Trophoblast cell (in vitro differentiated cells and primary cell): ENCODE data around the gene PRPF6.

Source experiments
- DNase-seq, 2 donors: peaks; one replicate each; pipeline ENCODE4 v3.0.0-alpha.2; 2016
- H2AFZ ChIP-seq: 2 replicates; pipeline ENCODE4 v1.6.1; 2013; ENCODE audit warnings: low read length, moderate library complexity, mild to moderate bottlenecking; ENCODE audit not compliant: insufficient read depth, poor library complexity
- H2AK5ac ChIP-seq: 2 replicates; pipeline ENCODE4 v1.6.1; 2013; ENCODE audit warnings: mild to moderate bottlenecking, low read length
- H2BK120ac ChIP-seq: 2 replicates; pipeline ENCODE4 v1.6.1; 2013; ENCODE audit warnings: low read length, mild to moderate bottlenecking, moderate library complexity; ENCODE audit not compliant: insufficient read depth, poor library complexity
- H2BK12ac ChIP-seq: 2 replicates; pipeline ENCODE4 v1.6.1; 2013; ENCODE audit warnings: mild to moderate bottlenecking, low read length, moderate library complexity
- H2BK5ac ChIP-seq: 2 replicates; pipeline ENCODE4 v1.6.1; 2013; ENCODE audit warnings: low read length, low read depth, moderate library complexity, mild to moderate bottlenecking; ENCODE audit not compliant: poor library complexity
- H3K14ac ChIP-seq: 2 replicates; pipeline ENCODE4 v1.6.1; 2013; ENCODE audit warnings: mild to moderate bottlenecking, low read length
- H3K18ac ChIP-seq: 2 replicates; pipeline ENCODE4 v1.6.1; 2013; ENCODE audit warnings: mild to moderate bottlenecking, low read length
- H3K23ac ChIP-seq: 2 replicates; pipeline ENCODE4 v1.6.1; 2013; ENCODE audit warnings: low read length
- H3K27ac ChIP-seq: 2 replicates; pipeline ENCODE4 v1.5.1; 2013; ENCODE audit warnings: low read depth, mild to moderate bottlenecking, inconsistent platforms, low read length, moderate library complexity
- H3K27me3 ChIP-seq: 2 replicates; pipeline ENCODE4 v1.6.1; 2013; ENCODE audit warnings: inconsistent platforms, mild to moderate bottlenecking, low read length, moderate library complexity; ENCODE audit not compliant: insufficient read depth
- H3K36me3 ChIP-seq, 2 experiments: 1 replicate in 1 of 2; 2 replicates in 1 of 2; pipeline ENCODE4 v1.6.1; 2013; ENCODE audit warnings: low read length in 2 of 2, mild to moderate bottlenecking in 2 of 2, moderate library complexity in 1 of 2; ENCODE audit not compliant: insufficient read depth in 2 of 2, control insufficient read depth in 1 of 2
- H3K4ac ChIP-seq: 2 replicates; pipeline ENCODE4 v1.6.1; 2013; ENCODE audit warnings: low read depth, mild to moderate bottlenecking, low read length, moderate library complexity
- H3K4me1 ChIP-seq, 2 experiments: 1 replicate in 1 of 2; 2 replicates in 1 of 2; pipeline ENCODE4 v1.6.1; 2013; ENCODE audit warnings: low read length in 2 of 2, mild to moderate bottlenecking in 2 of 2, moderate library complexity in 1 of 2; ENCODE audit not compliant: insufficient read depth in 2 of 2, control insufficient read depth in 1 of 2
- H3K4me2 ChIP-seq: 2 replicates; pipeline ENCODE4 v1.6.1; 2013; ENCODE audit warnings: inconsistent platforms, mild to moderate bottlenecking, low read length, moderate library complexity
- H3K4me3 ChIP-seq: 2 replicates; pipeline ENCODE4 v1.5.1; 2013; ENCODE audit warnings: mild to moderate bottlenecking, low read depth, low read length, inconsistent platforms
- H3K79me1 ChIP-seq: one replicate; pipeline ENCODE4 v1.6.1; 2013; ENCODE audit warnings: low read length
- H3K79me2 ChIP-seq: 2 replicates; pipeline ENCODE4 v1.6.1; 2013; ENCODE audit warnings: low read length, mild to moderate bottlenecking; ENCODE audit not compliant: control insufficient read depth, insufficient read depth, poor library complexity
- H3K9ac ChIP-seq: 2 replicates; pipeline ENCODE4 v1.6.1; 2013; ENCODE audit warnings: mild to moderate bottlenecking, low read length
- H3K9me3 ChIP-seq: 2 replicates; pipeline ENCODE4 v1.6.1; 2013; ENCODE audit warnings: low read depth, mild to moderate bottlenecking, control low read depth, inconsistent platforms, low read length; ENCODE audit not compliant: insufficient read depth
- H4K12ac ChIP-seq: 2 replicates; pipeline ENCODE4 v1.6.1; 2013; ENCODE audit warnings: low read depth, mild to moderate bottlenecking, low read length, moderate library complexity
- H4K8ac ChIP-seq: 2 replicates; pipeline ENCODE4 v1.6.1; 2013; ENCODE audit warnings: low read depth, mild to moderate bottlenecking, low read length, moderate library complexity
- H4K91ac ChIP-seq: one replicate; pipeline ENCODE4 v1.6.1; 2013; ENCODE audit warnings: low read depth, mild to moderate bottlenecking, low read length, moderate library complexity
- WGBS: extraction: QIAGEN DNeasy Blood & Tissue Kit; methylation state at CpG from one replicate; pipeline ENCODE4 v1.1.7; 2013; ENCODE audit warnings: missing lambda C conversion rate; ENCODE audit not compliant: insufficient read length, insufficient coverage; ENCODE audit errors: extremely low coverage; 5-methylcytosine and 5-hydroxymethylcytosine counted together

PRPF6 gene

DNA sequence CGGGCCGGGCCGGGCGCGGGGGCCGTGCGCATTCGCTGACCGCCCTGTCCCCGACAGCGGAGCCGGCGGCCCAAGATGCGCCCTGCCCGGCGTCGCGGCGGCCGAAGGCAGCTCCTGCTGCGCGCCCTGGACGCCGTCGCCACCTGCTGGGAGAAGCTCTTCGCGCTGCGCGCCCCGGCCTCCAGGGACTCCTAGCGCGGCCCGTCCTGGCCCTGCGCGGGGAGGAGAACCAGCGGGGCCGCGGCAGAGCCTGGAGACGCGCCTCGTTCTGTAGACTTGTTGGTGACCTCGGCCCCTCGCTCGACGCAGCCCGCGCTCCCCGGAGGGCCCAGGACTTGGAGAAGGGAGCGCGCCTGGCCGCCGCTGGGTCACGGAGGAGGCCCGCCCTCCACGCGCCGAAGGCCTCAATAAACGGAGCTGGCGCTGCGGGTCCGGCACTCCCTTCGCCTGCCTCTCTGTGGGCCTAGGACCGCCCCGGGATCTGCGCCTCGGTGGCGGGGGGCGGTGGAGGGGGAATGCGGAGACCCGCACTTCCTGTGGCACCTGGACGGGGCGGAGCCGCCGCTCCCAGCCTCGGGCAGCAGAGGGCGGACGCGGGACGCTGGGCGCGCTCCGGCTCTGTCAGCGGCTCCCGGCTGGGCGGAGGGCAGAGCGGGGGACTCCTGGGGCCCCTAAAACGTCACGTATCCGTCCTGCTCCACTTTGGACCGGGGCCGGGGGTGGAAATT lies 57.8 kb downstream of the PRPF6 start:
- peak overlapping the region; percentile 39 for H3K9ac ChIP-seq
- H3K4me2 ChIP-seq, result peak overlapping the region; percentile 89
- H3K79me1 ChIP-seq, result peaks cover 7% of the 10 kb centered on the region
- peaks cover 8 to 10% of the 10 kb centered on the region in 2 experiments for H3K36me3 ChIP-seq
- peak overlapping the region; percentile 53 for H3K14ac ChIP-seq
- H2AK5ac ChIP-seq, result no peak overlapping the region
- H3K27ac ChIP-seq, result peak overlapping the region; percentile 38
- peaks cover 3% of the 10 kb centered on the region for H3K79me2 ChIP-seq
- H3K18ac ChIP-seq, result peak overlapping the region; percentile 58
- H3K4me3 ChIP-seq, result peak overlapping the region; percentile 68
- peak overlapping the region; percentile 65 for H2AFZ ChIP-seq
- H3K23ac ChIP-seq, result no peak overlapping the region
- H2BK12ac ChIP-seq, result peak overlapping the region; percentile 15
- H4K8ac ChIP-seq, result peak overlapping the region; percentile 87
- peaks cover 26 to 36% of the 10 kb centered on the region in 2 experiments for H3K4me1 ChIP-seq
- peak overlapping the region; percentile 59 for H4K91ac ChIP-seq
- DNase-seq, result peak; percentile 53 to 76
- H2BK120ac ChIP-seq, result peak overlapping the region; percentile 25
- peaks cover 8% of the 10 kb centered on the region for H3K27me3 ChIP-seq
- H3K9me3 ChIP-seq, result no peaks in the 10 kb centered on the region
- peak overlapping the region; percentile 19 for H2BK5ac ChIP-seq
- H3K4ac ChIP-seq, result peak overlapping the region; percentile 31
- WGBS, result no CpG with 5 or more reads among the region's 91 CpGs
- peak overlapping the region; percentile 66 for H4K12ac ChIP-seq

DNA sequence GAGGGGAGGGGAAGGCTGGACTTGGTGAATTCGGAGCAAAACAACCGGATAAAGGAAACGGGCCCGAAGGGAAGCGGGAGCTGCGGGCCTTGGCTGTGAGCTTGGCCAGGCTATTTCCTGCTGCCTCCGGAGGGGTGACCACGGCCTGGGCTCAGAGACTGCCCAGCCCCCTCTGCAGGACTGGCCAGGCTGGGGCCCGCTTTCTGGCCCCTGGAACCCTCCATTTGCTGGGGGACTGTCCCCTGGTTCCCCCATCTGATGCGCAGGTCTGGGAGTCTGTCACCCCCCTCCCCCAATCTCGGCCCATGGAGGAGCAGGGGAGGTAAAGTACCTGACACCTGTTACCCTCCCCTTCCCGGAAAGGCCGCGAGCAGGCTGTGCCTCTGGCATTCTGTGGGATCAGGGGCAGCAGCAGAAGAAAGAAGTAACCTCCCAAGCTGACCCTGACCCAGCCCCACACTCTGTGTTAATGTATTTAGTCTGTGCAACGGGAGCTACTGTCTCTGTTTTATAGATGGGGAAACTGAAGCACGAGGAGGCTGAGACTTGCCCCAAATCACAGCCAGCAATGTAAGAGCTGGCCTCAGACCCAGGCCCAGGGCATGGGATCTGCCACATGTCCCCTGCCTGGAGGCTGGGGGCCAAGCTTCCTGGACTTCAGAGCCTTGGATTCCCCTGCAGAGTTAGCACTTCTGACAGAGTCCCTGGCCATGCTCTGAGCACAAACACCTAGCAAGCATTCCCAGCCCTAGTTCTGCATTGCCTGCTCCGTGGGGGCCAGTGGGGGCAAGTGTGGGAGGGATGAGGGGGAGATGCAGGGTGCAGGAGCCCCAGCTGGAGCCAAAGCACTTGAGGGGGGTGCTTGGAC lies 58.6 kb downstream of the PRPF6 start:
- H2BK12ac ChIP-seq, result no peak overlapping the region
- H4K12ac ChIP-seq, result no peak overlapping the region
- H3K79me2 ChIP-seq, result peaks cover 3% of the 10 kb centered on the region
- peak overlapping the region; percentile 89 for H3K4me2 ChIP-seq
- no peak overlapping the region for H2AK5ac ChIP-seq
- no peak overlapping the region for H3K23ac ChIP-seq
- peak overlapping the region; percentile 7 for H2AFZ ChIP-seq
- H3K9ac ChIP-seq, result no peak overlapping the region
- H4K91ac ChIP-seq, result no peak overlapping the region
- H3K4me3 ChIP-seq, result no peak overlapping the region
- H2BK5ac ChIP-seq, result no peak overlapping the region
- peaks cover 7% of the 10 kb centered on the region for H3K79me1 ChIP-seq
- no CpG with 5 or more reads among the region's 17 CpGs for WGBS
- no peak overlapping the region for H3K18ac ChIP-seq
- no peak overlapping the region for H3K4ac ChIP-seq
- H3K27me3 ChIP-seq, result peaks cover 8% of the 10 kb centered on the region
- no peak overlapping the region for H3K27ac ChIP-seq
- H4K8ac ChIP-seq, result peak overlapping the region; percentile 26
- H3K9me3 ChIP-seq, result no peaks in the 10 kb centered on the region
- H3K14ac ChIP-seq, result no peak overlapping the region
- peaks cover 26 to 36% of the 10 kb centered on the region in 2 experiments for H3K4me1 ChIP-seq
- no peak overlapping the region for H2BK120ac ChIP-seq
- no peak for DNase-seq
- peaks cover under 1 to 2% of the 10 kb centered on the region in 2 experiments for H3K36me3 ChIP-seq

DNA sequence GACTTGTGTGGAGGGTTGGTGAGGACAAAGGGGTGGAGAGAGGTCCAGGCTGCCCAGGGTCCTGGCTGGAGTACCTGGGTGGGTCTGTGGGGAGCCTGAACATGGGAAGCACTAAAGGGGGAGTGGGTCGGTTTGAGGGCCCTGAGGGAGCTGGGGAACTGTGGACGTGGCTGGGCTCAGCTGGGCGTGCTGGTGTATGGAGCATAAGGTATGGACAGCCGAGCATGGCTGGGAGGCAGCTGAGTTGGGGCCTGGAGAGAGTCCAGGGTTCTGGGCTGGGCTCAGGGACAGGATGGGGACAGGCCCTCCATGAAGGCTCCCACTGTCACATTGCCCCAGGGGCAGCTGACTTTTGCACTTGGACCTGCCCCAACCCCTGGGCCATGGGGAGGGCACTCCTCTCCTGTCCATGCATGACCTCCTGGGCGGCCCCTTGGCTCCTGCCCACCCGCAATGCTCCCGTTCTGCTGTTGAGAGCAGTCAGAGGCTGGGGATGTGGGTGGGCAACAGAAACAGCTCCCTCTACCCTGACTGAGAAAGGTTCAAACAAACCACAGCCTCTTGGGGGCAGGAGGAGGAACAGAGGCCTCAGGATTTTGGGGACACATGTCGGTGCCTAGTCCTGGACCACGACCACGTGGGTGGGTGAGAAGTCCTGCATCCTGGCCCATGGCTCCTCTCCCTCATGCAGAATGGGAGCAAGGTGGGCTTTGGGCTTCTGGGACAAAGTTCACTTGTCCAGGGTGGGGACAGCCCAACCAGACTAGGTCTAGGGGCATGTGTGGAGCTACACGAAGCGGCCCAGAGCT lies 59.5 kb downstream of the PRPF6 start:
- no peak overlapping the region for H3K27ac ChIP-seq
- no peak overlapping the region for H4K91ac ChIP-seq

More for the DNA sequence above, 59.5 kb downstream of the PRPF6 start:
- Histone ChIP-seq H4K8ac (no peak overlapping the region), H2AFZ (no peak overlapping the region), H2BK120ac (no peak overlapping the region), H3K79me1 (peaks cover 7% of the 10 kb centered on the region), H3K36me3 (no peaks in the 10 kb centered on the region), H3K14ac (no peak overlapping the region), H3K27me3 (peaks cover 8% of the 10 kb centered on the region), H3K4ac (no peak overlapping the region), H2BK12ac (no peak overlapping the region), H2BK5ac (no peak overlapping the region), H3K9ac (no peak overlapping the region), H3K79me2 (peaks cover 3% of the 10 kb centered on the region), H3K9me3 (no peaks in the 10 kb centered on the region), H4K12ac (no peak overlapping the region), H3K18ac (no peak overlapping the region), H3K23ac (no peak overlapping the region), H3K4me3 (no peak overlapping the region), H3K4me2 (no peak overlapping the region), H3K4me1 (peaks cover 24 to 38% of the 10 kb centered on the region in 2 experiments), H2AK5ac (no peak overlapping the region)
- no CpG with 5 or more reads among the region's 12 CpGs for WGBS
- no peak for DNase-seq
